HFFc6 (cell line): ENCODE data around the gene MAP2K5. TPM values are rescaled to one million over a fixed set of nuclear protein-coding genes. Genes with fewer than 3 reads are reported as not detected.

Source experiments
- DNase-seq: peaks from one replicate; pipeline ENCODE4 v3.0.0-alpha.2; 2018
- H3K27ac Mint-ChIP-seq: 2 replicates; pipeline ENCODE4 v1.8.0; 2020; ENCODE audit warnings: mild to moderate bottlenecking, mixed read lengths
- H3K27me3 Mint-ChIP-seq: 2 replicates; pipeline ENCODE4 v1.8.0; 2021; ENCODE audit warnings: mild to moderate bottlenecking, moderate library complexity, mixed read lengths; ENCODE audit not compliant: insufficient read depth
- H3K36me3 Mint-ChIP-seq: 2 replicates; pipeline ENCODE4 v1.8.0; 2021; ENCODE audit warnings: low read depth, mixed read lengths
- H3K4me1 Mint-ChIP-seq: 2 replicates; pipeline ENCODE4 v1.8.0; 2020; ENCODE audit warnings: low read depth, mixed read lengths
- H3K4me3 Mint-ChIP-seq: 2 replicates; pipeline ENCODE4 v1.8.0; 2020; ENCODE audit warnings: mild to moderate bottlenecking, moderate library complexity, mixed read lengths
- H3K9me3 Mint-ChIP-seq: 2 replicates; pipeline ENCODE4 v1.8.0; 2020; ENCODE audit warnings: mild to moderate bottlenecking, mixed read lengths
- total RNA-seq, 6 experiments: library from RNA; stranded (reverse); fragmentation: NEBNext Ultra II Directional; extraction: Animal tissue kit (Norgen Biotek cat#: 25700); gene quantifications; 2 replicates in 1 of 6; 3 replicates in 5 of 6; pipeline ENCODE4 v1.2.3, GENCODE V29; 2021
- TF ChIP-seq, protein P1 (sequence below): fragments of 200-600 bp; sonication (generic); IDR thresholded peaks from 2 replicates; pipeline ENCODE4 v1.5.0; 2021; ENCODE audit warnings: antibody characterized with exemption, mild to moderate bottlenecking

MAP2K5 gene
- total RNA-seq, 6 experiments from 2014 or later, result 10.2 to 14.3 (median 13.3) TPM

DNA sequence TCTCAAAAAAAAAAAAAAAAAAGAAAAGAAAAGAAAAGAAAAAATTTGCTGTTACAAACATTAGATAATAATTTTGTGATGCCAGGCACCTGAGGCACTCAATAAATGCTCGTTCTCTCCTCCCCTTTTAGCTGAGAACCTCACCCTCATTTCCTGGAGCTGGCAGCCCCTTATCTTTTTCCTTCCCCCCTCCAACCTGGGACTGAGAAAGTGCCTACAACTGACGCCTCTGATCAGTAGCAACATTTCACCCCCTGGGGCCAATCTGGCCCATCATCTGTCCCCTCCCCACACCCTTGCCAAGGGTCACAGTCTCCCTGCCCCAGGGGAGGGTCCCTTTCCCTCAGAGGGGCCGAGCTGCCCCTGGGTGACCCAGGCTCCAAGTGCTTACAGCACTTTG lies 309.9 kb downstream of the MAP2K5 start:
- DNase-seq, result no peak
- Mint-ChIP-seq H3K27me3 (peaks cover 9% of the 10 kb centered on the region; the same call in 1 of the 2 replicates), H3K4me1 (peaks cover 12% of the 10 kb centered on the region), H3K36me3 (no peaks in the 10 kb centered on the region), H3K4me3 (no peak overlapping the region), H3K27ac (no peak overlapping the region), H3K9me3 (no peaks in the 10 kb centered on the region)
- TF ChIP-seq, protein P1, sequence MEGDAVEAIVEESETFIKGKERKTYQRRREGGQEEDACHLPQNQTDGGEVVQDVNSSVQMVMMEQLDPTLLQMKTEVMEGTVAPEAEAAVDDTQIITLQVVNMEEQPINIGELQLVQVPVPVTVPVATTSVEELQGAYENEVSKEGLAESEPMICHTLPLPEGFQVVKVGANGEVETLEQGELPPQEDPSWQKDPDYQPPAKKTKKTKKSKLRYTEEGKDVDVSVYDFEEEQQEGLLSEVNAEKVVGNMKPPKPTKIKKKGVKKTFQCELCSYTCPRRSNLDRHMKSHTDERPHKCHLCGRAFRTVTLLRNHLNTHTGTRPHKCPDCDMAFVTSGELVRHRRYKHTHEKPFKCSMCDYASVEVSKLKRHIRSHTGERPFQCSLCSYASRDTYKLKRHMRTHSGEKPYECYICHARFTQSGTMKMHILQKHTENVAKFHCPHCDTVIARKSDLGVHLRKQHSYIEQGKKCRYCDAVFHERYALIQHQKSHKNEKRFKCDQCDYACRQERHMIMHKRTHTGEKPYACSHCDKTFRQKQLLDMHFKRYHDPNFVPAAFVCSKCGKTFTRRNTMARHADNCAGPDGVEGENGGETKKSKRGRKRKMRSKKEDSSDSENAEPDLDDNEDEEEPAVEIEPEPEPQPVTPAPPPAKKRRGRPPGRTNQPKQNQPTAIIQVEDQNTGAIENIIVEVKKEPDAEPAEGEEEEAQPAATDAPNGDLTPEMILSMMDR, result no peak

DNA sequence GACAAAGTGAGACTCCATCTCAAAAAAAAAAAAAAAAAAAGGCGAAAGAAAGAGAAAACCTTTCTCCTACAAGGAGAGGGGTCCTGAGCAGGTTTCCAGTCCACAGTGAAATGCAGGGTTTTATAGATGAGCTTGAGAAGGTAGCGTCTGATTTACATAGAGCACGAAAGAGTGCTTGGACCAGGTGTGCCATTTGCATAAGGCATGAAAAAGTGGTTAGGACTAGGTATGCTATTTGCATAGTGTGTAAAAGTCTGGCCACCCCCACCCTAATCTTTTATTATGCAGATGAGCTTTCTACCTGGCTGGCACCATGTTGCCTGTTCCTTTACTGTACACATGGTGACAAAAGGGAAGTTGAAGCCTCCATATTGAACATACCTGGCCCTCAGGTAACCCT lies 311.0 kb downstream of the MAP2K5 start:
- Mint-ChIP-seq H3K4me3 (no peak overlapping the region), H3K27me3 (peaks cover 6% of the 10 kb centered on the region; the same call in 1 of the 2 replicates), H3K4me1 (peaks cover 12% of the 10 kb centered on the region), H3K36me3 (no peaks in the 10 kb centered on the region), H3K27ac (no peak overlapping the region), H3K9me3 (no peaks in the 10 kb centered on the region)
- no peak for DNase-seq
- TF ChIP-seq, protein P1, result no peak

DNA sequence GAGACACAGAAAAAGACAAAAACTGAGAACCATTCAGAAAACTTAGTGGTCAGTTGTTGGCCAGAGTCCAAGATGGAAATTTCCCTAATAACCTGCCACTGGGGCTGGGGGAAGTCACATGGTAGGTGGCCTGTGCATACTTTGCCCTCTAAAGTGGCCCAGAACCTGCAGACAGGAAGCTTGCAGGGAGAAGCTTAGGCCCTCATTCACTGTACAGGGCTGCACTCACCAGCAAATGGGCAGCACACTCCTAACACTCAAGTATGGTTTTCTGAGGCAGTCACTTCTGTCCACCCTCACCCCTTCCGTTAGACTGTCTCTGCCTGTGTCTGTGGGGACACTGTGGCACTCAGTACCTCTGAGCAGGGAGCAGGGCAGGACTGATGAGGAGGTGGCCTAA lies 311.9 kb downstream of the MAP2K5 start:
- Mint-ChIP-seq H3K4me3 (no peak overlapping the region), H3K4me1 (peaks cover 12% of the 10 kb centered on the region), H3K9me3 (no peaks in the 10 kb centered on the region), H3K36me3 (no peaks in the 10 kb centered on the region), H3K27ac (no peak overlapping the region), H3K27me3 (peaks cover 6% of the 10 kb centered on the region; the same call in 1 of the 2 replicates)
- no peak for DNase-seq
- TF ChIP-seq, protein P1, result no peak

DNA sequence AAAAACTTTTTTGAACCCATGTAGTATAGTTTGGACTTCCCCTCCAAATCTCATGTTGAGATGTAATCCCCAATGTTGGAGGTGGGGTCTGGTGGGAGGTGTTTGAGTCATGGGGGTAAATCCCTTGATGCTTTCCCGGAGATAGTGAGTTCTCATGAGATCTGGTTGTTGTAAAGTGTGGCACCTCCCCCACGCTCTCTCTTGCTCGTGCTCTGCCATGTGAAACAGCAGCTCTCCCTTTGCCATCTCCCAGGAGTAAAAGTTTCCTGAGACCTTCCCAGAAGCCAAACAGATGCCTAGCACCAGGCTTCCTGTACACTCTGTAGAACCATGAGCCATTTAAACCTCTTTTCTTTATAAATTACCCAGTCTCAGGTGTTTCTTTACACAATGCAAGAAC lies 313.3 kb downstream of the MAP2K5 start:
- Mint-ChIP-seq H3K4me1 (peaks cover 8% of the 10 kb centered on the region), H3K27ac (no peak overlapping the region), H3K4me3 (no peak overlapping the region), H3K27me3 (peaks cover 2% of the 10 kb centered on the region; the same call in 1 of the 2 replicates), H3K36me3 (no peaks in the 10 kb centered on the region), H3K9me3 (no peaks in the 10 kb centered on the region)
- TF ChIP-seq, protein P1, result no peak
- no peak for DNase-seq

Other genes starting within 250 kb of the MAP2K5 start
- gene C15orf61, start 21.6 kb upstream of the MAP2K5 start, total RNA-seq, result 1 to 10 TPM; 5.1 to 7.5 (median 5.9) TPM